Stimulated activated CD4-positive, alpha-beta T cell treated with anti-CD3 and anti-CD28 coated beads, Interleukin-4, amount 100 ng/mL, for 48 hours (primary cell): ENCODE data around the gene HOXB1.
"Not testable (repeated sequence)": the region's sequence is repeated elsewhere in the genome, so short reads cannot be mapped to it uniquely, and the experiment has no call there.

Experiments used
- DNase-seq, 2 donors: peaks; one replicate each; pipeline ENCODE4 v3.0.0-alpha.2; 2020; ENCODE audit warnings: low read depth in 2 of 2

The HOXB1 gene

DNA sequence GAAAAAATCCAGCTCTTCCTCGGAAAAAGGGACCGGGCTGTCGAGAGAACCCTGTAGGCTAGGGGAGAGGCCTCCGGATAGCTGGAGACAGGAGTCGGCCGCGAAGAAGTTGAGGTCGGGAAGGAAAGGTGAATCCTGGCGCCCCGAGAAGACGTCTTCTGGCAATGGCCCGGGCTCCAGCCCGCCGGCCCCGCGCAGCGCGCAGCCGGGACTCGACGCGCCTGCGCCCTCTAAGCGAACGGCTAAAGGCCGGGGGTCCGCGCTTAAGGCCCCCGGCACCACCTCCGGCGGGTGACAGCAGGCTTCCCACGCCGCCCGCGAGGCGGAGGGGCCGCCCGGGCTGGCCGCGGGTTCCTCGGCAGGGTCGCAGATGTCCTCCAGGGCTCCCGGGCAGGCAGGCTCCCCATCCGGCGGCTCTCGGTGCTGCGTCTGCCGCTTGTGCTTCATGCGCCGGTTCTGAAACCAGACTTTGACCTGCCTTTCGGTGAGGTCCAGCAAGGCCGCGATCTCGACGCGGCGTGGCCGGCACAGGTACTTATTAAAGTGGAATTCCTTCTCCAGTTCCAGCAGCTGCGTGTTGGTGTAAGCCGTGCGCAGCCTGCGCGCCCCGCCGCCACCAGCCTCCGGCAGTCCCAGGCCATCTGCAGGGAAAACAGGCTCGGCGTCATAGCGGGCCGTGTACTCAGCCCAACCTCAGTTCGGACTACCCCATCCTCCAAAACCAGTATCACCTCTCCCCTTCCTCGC lies 12.5 kb upstream of the HOXB1 start:
- DNase-seq: peak; percentile 31 to 56

DNA sequence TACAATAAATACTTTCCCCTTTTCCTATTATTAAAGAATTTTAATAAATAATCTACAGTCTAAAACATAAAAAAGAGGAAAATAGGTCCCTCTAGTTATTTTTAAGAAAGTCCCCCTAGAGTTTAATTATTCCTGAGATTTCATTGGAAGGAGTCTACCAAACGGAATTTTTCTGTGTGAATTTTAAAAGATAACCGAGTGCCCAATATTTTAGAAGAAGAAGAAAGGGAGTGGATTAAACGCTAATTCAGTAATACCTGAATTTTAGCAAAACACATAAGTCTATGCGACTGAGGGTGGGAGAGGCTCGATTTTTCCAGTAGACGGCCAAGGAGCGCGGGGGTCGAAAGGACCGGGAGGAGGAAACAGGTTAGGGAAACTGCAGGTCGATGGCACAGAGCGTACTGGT lies 11.9 kb upstream of the HOXB1 start:
- no peak for DNase-seq

DNA sequence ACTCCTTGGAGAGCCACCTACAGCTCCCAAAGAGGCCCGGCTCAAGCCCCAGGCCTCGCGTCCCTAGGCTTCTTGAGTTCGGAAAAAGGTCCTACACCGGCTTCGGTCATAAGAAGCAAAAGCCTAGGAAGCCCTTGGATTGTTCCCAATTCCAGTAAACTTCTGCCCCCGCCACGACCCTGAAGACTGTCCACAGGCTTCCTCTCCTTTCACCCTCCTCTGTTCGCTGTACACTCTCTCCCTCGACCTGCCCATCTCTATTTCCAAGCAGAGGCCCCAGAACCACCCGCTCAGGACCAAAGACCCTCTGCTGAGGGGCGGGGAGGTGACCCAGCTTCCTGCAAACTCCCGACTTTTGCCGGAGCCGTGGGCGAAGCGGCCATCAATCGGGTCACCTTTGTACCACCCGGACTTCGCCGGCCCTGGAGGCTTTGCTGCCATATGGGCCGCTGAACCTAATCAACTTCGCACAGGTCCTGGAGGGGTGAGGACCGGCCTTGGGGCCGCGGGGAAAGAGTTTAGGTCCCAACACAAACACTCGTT lies 11.4 kb upstream of the HOXB1 start:
- DNase-seq: no peak

DNA sequence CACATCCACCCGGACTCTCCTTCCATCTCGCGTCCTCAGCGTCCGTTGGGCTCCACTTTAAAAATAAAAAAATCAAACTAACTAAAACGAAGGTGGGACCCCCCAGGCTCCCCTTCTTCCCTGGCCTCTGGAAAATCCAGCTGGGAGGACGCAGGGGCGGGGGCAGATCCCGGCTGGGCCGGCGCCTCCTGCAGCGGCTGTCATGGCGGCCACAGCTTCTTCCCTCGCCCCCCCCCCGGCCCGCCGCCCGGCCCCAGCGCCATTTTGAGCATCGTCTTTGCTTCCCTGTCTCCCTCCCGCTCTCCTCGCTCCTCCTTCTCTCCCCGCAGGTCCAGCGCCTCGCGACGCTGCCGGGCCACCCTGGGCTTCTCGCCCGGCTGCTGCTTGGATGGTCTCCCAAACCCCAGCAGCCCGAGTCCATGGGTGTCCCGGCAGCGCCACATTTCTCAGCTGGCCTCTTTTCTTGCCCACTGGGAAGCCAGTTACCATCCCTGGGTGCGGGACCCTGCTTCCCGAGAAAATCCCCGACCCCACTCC lies 10.8 kb upstream of the HOXB1 start:
- peak; percentile 32 to 42 for DNase-seq

DNA sequence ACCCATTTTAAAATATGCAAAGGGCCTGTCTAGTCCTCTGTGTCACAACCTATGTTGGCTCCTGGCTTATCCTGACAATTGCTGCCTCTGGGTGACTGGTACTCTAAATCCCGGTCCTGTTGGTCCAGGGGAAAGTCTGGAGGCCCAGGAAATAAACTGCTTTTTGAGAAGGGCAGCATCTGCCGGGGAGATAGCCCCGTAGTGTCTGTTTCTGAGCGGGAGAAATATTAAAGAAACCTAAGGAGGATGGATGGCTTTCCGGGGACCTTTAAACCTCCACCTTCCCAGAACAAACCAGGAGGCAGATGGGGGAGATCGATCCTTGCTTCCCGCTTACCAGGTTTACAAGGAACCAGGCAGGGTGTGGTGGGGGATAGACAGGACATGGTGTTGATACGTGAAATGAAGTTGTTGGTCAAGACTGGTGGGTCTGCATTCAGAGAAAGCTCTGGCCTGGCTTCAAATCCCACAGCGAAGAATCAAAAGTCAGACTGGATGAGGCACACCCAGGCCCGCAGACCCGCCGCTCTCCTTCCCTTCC lies 10.3 kb upstream of the HOXB1 start:
- no peak for DNase-seq

DNA sequence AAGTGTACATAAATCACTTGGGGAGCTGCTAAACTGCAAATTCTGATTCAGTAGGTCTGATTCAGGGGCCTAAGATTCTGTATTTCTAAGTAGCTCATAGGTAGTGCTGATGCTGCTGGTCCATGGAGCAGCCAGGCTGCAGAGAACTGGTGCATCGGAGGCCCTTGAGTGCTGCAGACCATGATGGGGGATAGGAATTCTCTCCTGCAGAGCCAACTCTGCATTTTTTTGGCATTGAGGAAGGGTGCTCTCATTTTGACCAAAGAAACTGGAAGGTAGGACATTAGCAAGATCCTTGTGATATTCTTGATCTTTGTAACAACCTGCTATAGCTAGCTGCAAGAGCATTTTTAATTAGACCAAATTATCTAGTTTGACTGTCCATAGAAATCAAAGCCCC lies 9.4 kb upstream of the HOXB1 start:
- no peak for DNase-seq

DNA sequence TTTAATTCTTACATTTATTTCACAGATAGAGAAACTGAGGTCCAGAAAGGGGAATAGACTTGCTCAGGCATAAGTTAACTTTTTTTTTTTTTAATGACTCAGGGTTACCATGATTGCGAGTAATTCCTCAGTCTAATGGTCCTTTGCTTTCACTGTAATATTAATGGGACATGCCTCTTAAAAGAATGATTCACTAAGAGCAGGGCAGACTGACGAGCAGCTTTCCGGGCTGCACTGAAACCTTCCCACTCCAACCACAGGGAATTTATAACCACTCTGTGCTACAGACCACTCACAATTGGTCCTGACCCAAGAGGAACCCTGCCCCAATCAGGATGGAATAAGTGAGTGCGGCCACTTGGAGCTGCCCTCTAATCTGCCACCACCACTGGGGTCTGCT lies 8.4 kb upstream of the HOXB1 start:
- no peak for DNase-seq

DNA sequence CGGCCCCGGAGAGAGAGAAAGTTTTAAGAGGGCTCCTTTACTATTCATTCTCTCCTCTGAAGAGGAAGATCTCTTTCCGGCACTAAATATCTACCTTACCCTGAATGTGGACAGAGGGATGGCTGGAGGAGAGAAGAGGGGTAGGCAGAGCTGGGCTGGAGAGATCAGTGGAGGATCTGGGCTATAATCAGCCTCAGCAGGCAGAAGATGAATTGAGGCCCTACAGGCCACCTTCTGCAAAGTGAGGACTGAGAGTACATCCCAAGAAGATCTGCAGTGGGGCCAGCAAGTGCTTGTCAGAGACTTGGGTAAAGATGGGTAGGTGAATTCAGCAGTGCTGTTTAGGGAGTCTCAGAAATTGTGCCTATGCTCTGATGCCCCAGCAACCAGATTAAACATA lies 6.5 kb upstream of the HOXB1 start:
- no peak for DNase-seq

DNA sequence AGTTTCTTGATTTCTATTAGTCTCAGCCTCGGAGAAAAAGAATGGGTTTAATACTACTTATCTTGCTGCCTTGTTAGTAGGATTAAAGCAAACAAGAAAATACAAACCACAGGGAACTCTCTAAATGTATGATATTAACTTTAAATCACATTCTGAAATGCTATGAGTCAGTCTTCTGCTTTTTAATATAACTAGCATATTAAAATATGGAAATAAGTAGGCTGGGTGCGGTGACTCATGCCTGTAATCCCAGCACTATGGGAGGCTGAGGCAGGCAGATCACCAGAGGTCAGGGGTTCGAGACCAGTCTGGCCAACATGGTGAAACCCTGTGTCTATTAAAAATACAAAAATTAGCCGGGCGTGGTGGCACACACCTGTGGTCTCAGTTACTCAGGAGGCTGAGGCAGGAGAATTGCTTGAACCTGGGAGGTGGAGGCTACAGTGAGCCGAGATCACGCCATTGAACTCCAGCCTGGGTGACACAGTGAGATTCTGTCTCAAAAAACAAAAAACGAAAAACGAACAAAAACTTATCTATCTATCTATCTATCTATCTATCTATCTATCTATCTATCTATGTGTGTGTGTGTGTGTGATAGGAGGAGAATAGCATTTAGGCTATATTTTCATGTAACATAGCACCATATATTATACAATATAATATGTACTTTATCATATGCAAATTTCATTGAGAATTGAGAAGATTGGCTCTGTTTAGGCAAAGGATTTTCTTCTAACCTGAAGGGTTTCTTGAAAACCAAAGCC lies 5.2 kb upstream of the HOXB1 start:
- not testable (repeated sequence) for DNase-seq

DNA sequence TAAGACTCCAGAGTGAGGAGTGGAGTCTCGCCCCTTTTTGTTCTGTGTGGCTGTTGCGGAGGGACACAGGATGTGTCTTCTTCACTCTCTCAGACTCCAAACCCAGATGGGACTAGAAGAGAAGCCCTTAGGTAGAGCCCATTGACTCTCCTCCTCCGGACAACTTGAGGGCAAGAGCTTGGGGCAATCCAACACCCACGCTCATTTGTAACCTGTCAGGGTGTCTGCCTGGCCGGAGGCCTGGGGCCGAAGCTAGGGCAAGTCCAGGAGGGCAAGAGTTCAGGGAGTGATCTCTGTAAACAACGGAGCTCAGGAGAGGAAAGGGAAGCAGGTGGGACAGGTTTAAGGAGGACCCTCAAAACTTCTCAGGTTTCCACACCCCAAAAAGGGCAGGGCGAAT lies 1.4 kb upstream of the HOXB1 start:
- DNase-seq: no peak

DNA sequence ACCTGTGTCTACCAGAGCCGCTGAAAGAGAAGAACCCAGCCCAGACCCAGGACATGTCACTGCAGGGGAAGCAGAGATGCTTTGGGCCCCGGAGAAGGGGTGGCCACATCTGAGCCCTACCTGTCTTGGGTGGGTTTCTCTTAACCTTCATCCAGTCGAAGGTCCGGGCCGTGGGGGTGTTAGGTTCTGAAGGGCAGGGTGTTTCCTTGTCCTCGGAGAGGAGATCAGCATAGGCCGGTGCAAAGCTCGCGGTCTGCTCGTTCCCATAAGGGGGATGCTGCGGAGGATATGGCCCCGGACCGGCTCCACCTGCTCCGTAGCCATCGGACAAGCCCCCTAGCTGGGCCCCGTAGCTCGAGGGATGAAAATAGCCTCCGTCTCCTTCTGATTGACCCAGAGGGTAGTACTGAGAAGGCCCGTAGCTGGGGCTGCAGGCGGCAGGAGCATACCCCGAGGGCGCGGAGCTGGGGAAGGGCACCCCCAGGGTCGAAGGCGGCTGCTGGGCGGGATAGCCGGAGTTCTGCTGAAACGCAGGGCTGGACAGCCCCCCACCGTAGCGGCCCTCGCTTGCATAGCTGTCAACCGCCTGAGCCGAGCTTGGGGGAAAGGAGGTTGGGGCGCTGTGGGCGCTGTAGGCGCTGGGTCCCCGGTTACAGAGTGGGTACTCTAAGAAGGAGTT lies 464 bp downstream of the HOXB1 start:
- DNase-seq: no peak

DNA sequence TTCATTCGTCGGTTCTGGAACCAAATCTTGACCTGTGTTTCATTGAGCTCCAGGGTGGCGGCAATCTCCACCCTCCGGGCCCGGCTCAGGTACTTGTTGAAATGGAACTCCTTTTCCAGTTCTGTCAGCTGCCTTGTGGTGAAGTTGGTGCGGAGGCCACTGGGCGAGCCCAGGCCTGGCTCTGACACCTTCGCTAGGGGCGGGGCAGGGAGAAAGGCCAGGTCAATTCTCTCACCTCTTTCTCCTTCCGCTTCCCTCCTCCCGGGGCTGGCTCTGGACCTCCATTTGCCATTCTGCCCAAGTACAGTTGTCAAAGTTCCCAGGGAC lies 1.2 kb downstream of the HOXB1 start:
- no peak for DNase-seq

DNA sequence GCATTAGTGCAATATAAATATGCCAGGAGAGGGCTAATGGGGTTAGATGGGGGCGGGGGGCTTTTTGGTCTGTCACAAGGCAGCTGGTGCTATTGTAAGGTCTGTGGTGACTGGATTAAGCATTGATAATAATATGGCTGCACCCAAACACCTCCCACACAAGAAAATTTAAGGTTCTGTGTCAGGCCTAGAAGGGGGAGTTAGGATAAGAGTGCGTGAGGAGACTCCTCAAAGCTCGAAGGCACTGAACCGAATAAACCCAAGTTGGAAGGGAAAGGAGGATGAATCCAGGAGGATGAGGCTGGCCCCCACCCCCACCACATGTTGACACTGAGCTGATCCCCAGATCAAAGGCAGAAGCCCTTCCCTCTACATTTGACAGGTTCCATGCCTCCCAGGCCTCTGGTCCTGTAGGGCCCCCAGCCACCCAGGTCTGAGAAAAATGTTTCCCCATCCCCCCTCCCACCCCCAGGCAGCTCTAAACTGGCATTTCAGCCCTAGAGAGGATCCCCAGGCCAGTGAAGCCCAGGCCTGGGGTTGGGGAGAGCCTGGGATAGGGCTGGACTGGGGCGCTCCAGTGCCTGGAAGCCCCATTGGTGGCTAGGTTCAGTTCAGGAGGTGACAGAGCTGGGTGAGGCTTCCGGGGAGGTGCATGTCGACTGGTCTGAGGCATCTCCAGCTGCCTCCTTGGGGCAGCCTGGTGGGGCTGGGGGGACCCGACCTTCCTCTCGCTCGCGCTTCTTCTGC lies 1.7 kb downstream of the HOXB1 start:
- DNase-seq: no peak

DNA sequence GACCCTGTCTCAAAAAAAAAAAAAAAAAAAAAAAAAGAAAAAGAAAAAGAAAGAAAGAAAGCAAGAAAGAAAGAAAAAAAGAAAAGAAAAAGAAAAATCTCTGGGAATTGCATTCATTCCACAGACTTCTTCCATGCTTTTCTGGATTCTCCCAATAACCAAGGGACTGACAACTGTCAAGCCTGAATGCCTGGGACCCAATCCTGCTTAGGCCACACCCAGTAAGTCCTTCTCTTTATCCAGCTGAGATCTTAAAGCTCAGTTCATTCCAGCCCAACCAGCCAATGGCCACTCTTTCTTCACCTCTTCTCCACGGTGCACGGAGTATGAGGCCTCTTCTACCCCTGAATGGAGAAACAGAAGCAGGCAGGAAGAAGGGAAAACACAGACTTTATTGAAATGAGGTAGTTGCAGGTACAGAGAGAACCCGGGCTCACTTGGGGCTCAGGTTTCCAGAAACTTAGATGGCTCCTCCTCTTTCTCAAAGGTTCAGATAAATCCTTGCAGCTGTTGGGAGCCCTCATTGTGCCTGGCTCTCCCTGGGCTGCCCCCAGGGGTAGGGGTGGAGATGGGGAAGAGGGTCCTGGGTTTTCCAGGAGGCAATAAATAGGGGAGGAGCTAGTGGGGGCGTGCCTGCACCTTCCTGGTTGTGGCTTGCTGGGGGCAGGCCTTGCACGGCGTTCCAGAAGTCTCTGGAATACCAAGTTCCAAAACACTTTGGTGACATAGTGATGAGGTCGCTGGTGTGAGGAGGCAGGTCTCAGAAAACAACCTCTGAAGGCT lies 2.5 kb downstream of the HOXB1 start:
- no peak for DNase-seq

DNA sequence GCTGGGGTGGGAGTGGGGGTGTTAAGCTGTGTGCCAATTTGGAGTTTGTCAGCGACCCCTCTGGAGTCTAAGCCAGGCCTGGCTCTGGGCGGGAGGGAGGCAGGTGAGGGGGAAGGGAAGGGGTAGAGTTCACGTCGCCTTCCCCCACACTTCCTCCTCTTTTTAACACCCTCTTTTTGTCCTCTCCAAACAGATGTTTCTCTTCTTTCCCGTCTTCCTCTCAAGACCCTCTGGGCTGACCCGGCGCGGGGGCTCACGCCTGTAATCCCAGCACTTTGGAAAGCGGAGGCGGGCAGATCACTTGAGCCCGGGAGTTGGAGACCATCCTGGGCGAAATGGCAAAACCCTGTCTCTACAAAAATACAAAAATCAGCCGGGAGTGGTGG lies 3.3 kb downstream of the HOXB1 start:
- DNase-seq: no peak

DNA sequence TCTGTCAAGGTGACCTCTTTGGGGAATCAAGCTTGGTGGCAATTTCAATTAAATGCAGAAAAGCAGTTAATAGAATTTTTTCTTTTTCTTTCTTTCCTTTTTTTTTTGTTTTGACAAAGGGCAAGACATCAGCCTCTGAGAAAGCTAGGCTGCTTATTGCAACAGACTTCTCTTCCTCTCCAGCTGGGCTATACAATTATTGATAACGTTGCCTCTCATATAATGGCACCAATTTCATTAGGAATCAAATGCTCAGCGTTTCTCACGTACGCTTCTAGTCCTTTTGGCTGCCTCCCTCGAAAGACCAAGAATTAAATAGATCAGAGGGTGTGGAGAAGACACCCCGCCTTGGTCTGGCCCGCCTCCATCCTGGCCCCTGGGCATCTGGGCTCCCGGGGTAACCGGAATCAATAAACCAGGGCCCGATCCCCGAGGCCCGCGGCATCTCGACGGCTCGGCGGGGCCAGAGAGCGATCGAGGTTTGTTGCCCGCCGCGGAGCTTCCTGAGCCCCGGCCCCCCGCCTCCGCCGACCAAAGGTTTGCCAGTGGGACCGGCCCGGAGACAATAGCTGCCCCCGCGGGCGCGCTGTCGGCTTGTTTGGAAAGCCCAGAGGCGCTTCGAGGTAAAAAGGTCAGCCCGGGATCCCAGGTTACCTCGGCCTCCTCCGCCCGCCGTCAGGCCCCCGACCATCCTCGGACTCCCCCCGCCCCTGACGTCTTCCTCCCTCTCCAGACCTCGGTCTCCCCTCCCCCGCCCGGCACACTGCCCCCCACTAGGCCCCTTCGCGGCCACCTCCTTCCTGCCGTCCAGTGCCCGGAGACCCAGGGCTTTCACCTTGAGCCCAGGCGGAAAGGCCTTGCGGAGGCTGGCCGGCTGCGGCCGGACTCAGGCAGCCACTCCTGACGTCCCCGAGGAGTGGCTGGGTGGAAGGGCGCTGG lies 3.9 kb downstream of the HOXB1 start:
- no peak for DNase-seq

DNA sequence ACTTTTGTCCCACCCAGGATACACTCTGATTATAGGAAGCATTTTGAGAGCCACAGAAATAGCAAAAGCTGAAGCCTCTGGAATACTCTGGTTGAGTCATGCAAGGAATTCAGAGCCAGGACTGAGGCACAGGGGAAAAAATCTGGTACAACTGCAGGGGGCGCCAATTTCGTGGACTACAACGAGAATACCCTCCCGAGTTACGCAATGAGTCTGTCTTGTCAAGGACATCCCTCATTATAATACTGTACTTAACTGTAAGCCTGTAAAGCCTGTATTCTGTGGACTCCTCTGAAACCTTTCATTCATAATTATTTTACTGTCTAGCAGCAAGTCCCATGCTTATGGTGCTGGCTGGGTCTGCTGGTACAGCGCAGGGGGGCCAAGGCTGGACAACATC lies 7.8 kb downstream of the HOXB1 start:
- DNase-seq: no peak

DNA sequence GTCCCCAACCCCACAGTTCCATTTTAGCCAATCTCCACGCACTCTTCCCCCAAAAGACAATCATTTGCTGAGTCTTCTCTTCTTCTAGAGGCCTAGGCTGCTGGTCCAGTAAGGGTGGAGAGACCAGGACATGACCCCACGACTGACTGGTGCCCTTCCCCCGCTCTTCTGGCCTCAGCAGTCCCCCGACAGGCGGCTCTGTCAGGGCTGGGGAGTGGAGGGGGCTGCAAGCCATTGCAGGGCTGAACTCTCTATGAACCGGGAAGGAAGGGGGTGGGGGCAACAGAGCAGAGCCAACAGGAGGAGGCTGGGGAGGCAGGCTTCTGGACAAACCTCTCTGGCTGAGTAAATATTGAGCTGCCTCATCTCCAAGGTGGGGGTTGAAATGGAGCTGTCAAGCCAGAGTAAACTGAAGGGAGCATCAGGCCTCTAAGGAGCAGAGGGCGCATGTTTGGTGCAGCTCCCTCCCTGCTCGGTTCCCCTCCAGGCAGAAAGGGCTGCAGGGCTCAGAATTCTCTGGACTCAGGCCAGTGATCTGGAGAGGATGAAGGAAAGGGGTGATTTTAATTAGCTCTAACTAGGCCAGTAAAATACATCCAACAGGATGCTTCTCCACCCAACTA lies 8.7 kb downstream of the HOXB1 start:
- no peak for DNase-seq

DNA sequence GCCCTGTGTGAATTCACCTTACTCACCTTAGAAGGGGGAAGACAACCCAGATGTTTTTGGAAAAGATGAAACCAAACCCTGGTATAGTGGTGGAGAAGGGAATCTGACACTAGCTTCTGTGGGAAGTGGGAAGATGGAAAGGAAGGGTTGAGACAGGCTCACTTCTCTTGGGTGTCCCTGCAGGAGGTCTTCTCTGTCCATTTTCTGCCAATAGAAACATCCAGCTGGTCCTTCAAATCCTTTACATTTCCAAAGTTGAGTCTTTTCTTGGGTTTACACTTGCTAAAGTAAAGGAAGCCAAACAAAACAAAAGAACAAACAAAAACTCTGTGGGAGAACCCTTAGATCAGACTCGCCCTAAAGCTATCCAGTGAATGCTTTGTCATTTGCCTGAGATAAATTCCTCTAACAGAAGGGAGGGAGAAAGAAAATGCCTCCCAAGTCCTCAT lies 10.2 kb downstream of the HOXB1 start:
- DNase-seq: no peak
